ENCODE measurements around the gene ZFP92.

DNA sequence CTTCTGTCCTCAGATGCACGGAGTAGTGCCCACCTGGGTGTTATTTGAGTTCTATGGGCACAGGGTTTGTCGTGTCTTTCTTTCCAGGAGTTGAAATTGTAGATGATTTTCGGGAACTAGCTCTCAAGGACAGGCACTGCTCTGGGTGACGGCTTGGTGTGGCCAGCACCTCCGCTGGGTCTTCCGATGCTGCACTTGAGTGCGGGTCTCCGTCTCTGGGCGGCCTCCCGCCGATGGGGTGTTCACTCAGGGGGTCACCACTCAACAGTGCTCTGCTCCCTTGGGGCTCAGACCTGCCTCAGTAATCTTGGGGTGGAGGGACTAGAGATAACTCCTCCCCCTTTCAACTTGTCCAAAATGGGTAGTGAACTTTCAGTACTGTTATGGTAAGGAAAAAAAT, 2.5 kb downstream of the ZFP92 start:
- TF ChIP-seq, protein P1, sequence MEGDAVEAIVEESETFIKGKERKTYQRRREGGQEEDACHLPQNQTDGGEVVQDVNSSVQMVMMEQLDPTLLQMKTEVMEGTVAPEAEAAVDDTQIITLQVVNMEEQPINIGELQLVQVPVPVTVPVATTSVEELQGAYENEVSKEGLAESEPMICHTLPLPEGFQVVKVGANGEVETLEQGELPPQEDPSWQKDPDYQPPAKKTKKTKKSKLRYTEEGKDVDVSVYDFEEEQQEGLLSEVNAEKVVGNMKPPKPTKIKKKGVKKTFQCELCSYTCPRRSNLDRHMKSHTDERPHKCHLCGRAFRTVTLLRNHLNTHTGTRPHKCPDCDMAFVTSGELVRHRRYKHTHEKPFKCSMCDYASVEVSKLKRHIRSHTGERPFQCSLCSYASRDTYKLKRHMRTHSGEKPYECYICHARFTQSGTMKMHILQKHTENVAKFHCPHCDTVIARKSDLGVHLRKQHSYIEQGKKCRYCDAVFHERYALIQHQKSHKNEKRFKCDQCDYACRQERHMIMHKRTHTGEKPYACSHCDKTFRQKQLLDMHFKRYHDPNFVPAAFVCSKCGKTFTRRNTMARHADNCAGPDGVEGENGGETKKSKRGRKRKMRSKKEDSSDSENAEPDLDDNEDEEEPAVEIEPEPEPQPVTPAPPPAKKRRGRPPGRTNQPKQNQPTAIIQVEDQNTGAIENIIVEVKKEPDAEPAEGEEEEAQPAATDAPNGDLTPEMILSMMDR (IDR thresholded peaks at IDR 0.05) = no peak
- no peak for TF ChIP-seq POLR2A (IDR thresholded peaks at IDR 0.05)

Data from testis (tissue), 2 donors.